NB4 (cell line): Measurements from ENCODE around the gene BUD13.

Experiments used
- DNase-seq: peaks from one replicate; pipeline ENCODE4 v3.0.0; 2010; ENCODE audit warnings: low read depth
- H3K4me3 ChIP-seq: one replicate; pipeline ENCODE4 v1.5.1; 2011; ENCODE audit warnings: mild to moderate bottlenecking, low read depth, low read length, moderate library complexity
- CTCF ChIP-seq: IDR thresholded peaks from one replicate; pipeline ENCODE4 v1.5.1; 2012; ENCODE audit warnings: low read depth, low read length
- MYC ChIP-seq: IDR thresholded peaks from 2 replicates; pipeline ENCODE4 v1.6.1; 2011; ENCODE audit warnings: low read depth, low read length
- POLR2A ChIP-seq: IDR thresholded peaks from 2 replicates; pipeline ENCODE4 v1.6.1; 2011; ENCODE audit warnings: mild to moderate bottlenecking; ENCODE audit not compliant: insufficient read length; ENCODE audit errors: extremely low read depth
- TF ChIP-seq, protein P1 (sequence below): IDR thresholded peaks from 2 replicates; pipeline ENCODE4 v1.6.1; 2011; ENCODE audit warnings: low read depth, low read length

Gene BUD13

DNA sequence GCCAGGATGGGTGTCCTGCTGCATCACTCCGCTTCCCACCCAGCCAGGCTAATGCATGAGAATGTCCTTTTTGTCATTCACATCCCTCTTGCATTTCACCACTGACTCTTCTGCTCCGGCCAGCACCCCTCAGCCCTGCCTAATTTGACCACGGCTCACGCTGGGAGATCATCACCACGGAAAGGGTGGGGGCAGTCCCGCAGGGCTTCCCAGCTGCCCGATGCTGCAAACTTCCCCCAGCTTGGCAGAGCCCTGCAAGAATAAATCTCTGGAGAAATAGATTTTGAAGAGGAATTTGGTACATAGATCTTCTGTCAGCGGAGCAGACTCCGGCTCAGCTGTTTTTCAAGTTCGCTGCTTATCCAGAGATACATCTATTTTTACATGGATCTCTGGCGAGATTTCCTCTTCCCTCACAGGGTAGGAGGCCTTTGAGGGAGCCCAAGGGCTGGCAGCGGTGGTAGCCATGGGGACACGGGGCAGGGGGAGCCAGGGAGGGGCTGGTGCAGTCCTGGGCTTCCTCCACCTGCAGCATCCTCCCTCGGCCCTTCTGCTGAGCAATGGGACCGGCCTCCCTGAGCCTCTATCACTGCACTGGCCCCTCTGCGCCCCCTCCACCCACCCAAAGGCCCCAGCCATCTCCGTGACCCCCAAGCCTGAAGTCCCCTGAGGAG lies 62.6 kb downstream of the BUD13 start:
- no peak for TF ChIP-seq POLR2A
- TF ChIP-seq MYC = no peak
- TF ChIP-seq, protein P1, sequence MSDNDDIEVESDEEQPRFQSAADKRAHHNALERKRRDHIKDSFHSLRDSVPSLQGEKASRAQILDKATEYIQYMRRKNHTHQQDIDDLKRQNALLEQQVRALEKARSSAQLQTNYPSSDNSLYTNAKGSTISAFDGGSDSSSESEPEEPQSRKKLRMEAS = no peak
- TF ChIP-seq CTCF = no peak
- no peak overlapping the region for H3K4me3 ChIP-seq
- DNase-seq = no peak

DNA sequence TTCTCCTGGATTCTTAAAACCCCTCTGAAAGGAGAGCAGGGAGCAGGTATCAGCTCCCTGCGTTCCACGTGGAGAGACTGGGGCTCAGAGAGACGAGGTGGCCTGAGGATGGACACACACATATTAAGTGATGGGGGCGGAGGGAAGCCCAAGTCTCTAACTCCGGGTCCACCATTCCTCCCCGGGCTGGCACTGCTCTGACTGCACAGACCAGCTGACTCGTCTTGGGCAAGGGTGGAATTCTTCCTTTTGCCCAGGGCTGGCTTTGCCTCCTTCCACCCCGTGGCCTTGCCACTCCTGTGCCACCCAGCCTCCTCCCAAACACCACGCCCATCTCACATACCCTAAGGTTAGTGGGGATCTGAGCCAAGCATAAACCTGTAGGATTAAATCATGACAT lies 65.0 kb downstream of the BUD13 start:
- TF ChIP-seq CTCF = no peak
- no peak for TF ChIP-seq POLR2A
- no peak for TF ChIP-seq MYC
- TF ChIP-seq, protein P1 = no peak
- no peak for DNase-seq
- H3K4me3 ChIP-seq = no peak overlapping the region

GRCh38 chr11:116707161-116707629 lies 65.6 kb downstream of the BUD13 start:
- no peak overlapping the region for H3K4me3 ChIP-seq
- TF ChIP-seq MYC = no peak
- TF ChIP-seq, protein P1 = no peak
- no peak for TF ChIP-seq CTCF
- TF ChIP-seq POLR2A = no peak
- DNase-seq = no peak

DNA sequence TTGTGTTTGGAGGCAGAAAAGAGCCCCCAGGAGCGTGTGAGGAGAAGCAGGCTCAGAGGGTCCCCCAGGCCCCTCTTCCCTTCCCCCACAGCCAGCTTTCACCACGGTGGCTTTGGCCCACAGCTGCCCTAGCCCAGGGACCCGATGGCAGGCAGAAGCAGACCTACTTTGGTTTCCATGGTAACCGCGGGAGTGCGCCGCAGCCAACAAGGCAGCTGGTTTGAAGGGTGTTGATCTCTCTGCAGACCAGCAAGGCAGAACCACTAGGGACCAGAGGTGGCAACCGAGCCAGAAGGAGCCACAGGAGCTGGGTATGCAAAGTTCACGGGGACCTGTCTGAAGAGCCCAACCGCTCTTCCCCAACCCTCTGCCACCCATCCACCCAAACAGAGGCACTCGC lies 69.4 kb downstream of the BUD13 start:
- TF ChIP-seq POLR2A (no peak), CTCF (no peak), MYC (no peak)
- TF ChIP-seq, protein P1 = no peak
- no peak for DNase-seq
- no peak overlapping the region for H3K4me3 ChIP-seq

DNA sequence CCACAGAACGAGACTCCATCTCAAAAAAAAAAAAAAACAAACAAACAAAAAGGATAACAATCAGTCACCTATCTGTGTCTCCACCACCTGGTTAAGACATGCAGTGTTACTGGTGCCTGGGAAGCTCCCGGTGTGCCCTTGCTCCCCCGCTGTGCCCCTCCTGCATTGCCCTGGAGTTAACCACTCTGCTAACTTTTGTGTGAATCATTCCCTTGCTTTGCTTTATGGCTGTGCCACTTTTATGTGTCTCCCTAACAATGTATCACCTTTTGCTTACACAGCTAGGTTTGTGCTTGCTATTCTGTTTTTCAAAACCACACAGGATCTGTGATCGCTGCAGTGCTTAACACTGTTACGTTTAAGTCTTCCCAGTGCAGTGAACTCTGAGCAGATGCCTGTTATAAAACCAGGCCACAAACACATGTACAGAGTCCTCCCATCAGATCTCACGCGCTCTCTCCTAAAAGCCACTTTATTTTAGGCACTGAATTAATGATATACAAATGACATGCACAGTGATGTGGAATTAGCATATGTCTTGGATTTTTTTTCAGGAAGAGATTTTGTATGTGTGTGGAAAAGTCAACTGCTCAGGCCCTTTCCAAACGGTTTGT lies 69.9 kb downstream of the BUD13 start:
- no peak for TF ChIP-seq CTCF
- TF ChIP-seq MYC = no peak
- no peak for TF ChIP-seq POLR2A
- TF ChIP-seq, protein P1 = no peak
- no peak for DNase-seq
- no peak overlapping the region for H3K4me3 ChIP-seq
